HepG2 (cell line): ENCODE data around the gene TEAD1. TPM values are rescaled to one million over a fixed set of nuclear protein-coding genes. Genes with fewer than 3 reads are reported as not detected.

Experiments used
- ATAC-seq: fragments of 200-7000 bp; cut with Tn5 transposase; 3 replicates; pipeline ENCODE4 v1.9.1; 2020; ENCODE audit warnings: mild to moderate bottlenecking, moderate library complexity
- BruUV-seq: library from RNA; stranded (reverse); fragments of 400-500 nt; replicated peaks from 2 replicates; lab custom pipeline; 2021; lab: Mats Ljungman, UMichigan
- CTCF ChIA-PET: fragments of 300-600 bp; formaldehyde crosslinking; extraction: SDS; loops from one replicate; lab custom pipeline; 2021; ENCODE audit warnings: low total read pairs, inconsistent platforms, low intra/inter-chr PET ratio; lab: Yijun Ruan, JAX
- POLR2A ChIA-PET: fragments of 350-600 bp; sonication (Branson Sonifier 250); formaldehyde crosslinking; loops from one replicate; lab custom pipeline; 2020; ENCODE audit warnings: antibody characterized with exemption, inconsistent platforms; lab: Yijun Ruan, JAX
- DNase-seq: peaks from one replicate; pipeline ENCODE4 v3.0.0-alpha.2; 2015; ENCODE audit warnings: low spot score
- FAIRE-seq: peaks from 3 replicates; lab custom pipeline; 2011; peaks lifted over from hg19 to GRCh38; lab: Jason Lieb, UNC
- H2AFZ ChIP-seq: one replicate; pipeline ENCODE4 v1.6.1; 2011; ENCODE audit warnings: low read length, inconsistent platforms
- H3K27ac ChIP-seq: fragments of 300-600 bp; 3 replicates; pipeline ENCODE4 v1.8.0; 2011; ENCODE audit warnings: mixed run types, mild to moderate bottlenecking, mixed read lengths, low read length, inconsistent platforms; ENCODE audit not compliant: insufficient read depth; ENCODE audit errors: extremely low read length
- H3K27me3 ChIP-seq, 2 experiments: fragments of 200-600 bp in 1 of 2; 2 replicates in 1 of 2; 3 replicates in 1 of 2; pipeline versions ENCODE4 v1.6.0 to v1.8.0; 2011; ENCODE audit warnings: low read length in 2 of 2, mild to moderate bottlenecking in 2 of 2, moderate library complexity in 2 of 2, inconsistent platforms in 1 of 2; ENCODE audit not compliant: insufficient read depth in 2 of 2, control insufficient read depth in 1 of 2
- H3K36me3 ChIP-seq, 2 experiments: fragments of 200-600 bp in 1 of 2; replicated peaks in 1 of 2; 2 replicates in 1 of 2; 3 replicates in 1 of 2; pipeline versions ENCODE4 v1.5.1 to v1.8.0; 2011; ENCODE audit warnings: low read length in 2 of 2, inconsistent platforms in 1 of 2; ENCODE audit not compliant: insufficient read depth in 2 of 2, control insufficient read depth in 1 of 2
- H3K4me1 ChIP-seq: 2 replicates; pipeline ENCODE4 v1.5.1; 2012; ENCODE audit warnings: low read length, inconsistent platforms; ENCODE audit not compliant: insufficient read depth
- H3K4me2 ChIP-seq: 2 replicates; pipeline ENCODE4 v1.6.0; 2011; ENCODE audit warnings: low read depth, low read length, inconsistent platforms
- H3K4me3 ChIP-seq, 3 experiments: fragments of 200-600 bp in 1 of 3; sonication (generic), shearing (Covaris generic) in 1 of 3; replicated peaks in 1 of 3; 2 replicates each; pipeline ENCODE4 v1.5.1; 2011 to 2016; ENCODE audit warnings: low read length in 3 of 3, inconsistent platforms in 2 of 3, low read depth in 2 of 3, mild to moderate bottlenecking in 2 of 3, control low read depth in 1 of 3, mixed read lengths in 1 of 3; ENCODE audit not compliant: insufficient read depth in 1 of 3
- H3K79me2 ChIP-seq: one replicate; pipeline ENCODE4 v1.6.1; 2011; ENCODE audit warnings: low read length, inconsistent platforms; ENCODE audit not compliant: insufficient read depth
- H3K9ac ChIP-seq: 2 replicates; pipeline ENCODE4 v1.6.0; 2011; ENCODE audit warnings: mild to moderate bottlenecking, low read depth, low read length, inconsistent platforms; ENCODE audit not compliant: insufficient read depth
- H3K9me3 ChIP-seq: 2 replicates; pipeline ENCODE4 v1.5.1; 2012; ENCODE audit warnings: mild to moderate bottlenecking, low read length
- H4K20me1 ChIP-seq: 2 replicates; pipeline ENCODE4 v1.6.0; 2011; ENCODE audit warnings: inconsistent platforms, mild to moderate bottlenecking, low read length, moderate library complexity; ENCODE audit not compliant: insufficient read depth
- NFAT5 ChIP-seq: sonication (generic); formaldehyde crosslinking; IDR thresholded peaks from 2 replicates; pipeline ENCODE4 v1.4.0; 2020; ENCODE audit warnings: missing genetic modification reagents
- ZBTB38 ChIP-seq: sonication (generic); formaldehyde crosslinking; IDR thresholded peaks from 2 replicates; pipeline ENCODE4 v1.5.1; 2020; ENCODE audit warnings: mild to moderate bottlenecking, missing genetic modification reagents
- WGBS: methylation state at CpG from one replicate; pipeline ENCODE4 v1.1.6; 2017; ENCODE audit warnings: low lambda C conversion rate; 5-methylcytosine and 5-hydroxymethylcytosine counted together
- in situ Hi-C: cut with HindIII; loops from 2 replicates; pipeline ENCODE4 v1.10.0; 2017; ENCODE audit warnings: low pct_unique_long_range_greater_than_20kb; ENCODE audit not compliant: extremely low pct_ligation_motif_present
- intact Hi-C: fragments of 100-400 bp; cut with micrococcal nuclease; formaldehyde crosslinking; loops from one replicate; pipeline ENCODE4 v1.10.0; 2022; ENCODE audit not compliant: unreplicated experiment
- polyA plus RNA-seq, 8 experiments: library from polyadenylated mRNA; depleted of rRNA in 3 of 8; stranded (reverse) in 7 of 8; unstranded in 1 of 8; fragments of >200 nt; fragmentation: Illumina TruSeq in 4 of 8; extraction: Trizol in 4 of 8; gene quantifications; 2 replicates each; pipeline versions ENCODE4 v1.2.1 to v1.2.3, GENCODE V29; 2011 to 2016; ENCODE audit warnings: low read depth in 4 of 8, missing spikeins in 1 of 8, mixed read lengths in 1 of 8; ENCODE audit not compliant: insufficient read depth in 1 of 8
- total RNA-seq, 5 experiments: library from RNA; depleted of rRNA; stranded (reverse); fragments of >200 nt; fragmentation: Illumina TruSeq; extraction: Trizol; gene quantifications; 2 replicates each; pipeline ENCODE4 v1.2.3, GENCODE V29; 2016; ENCODE audit warnings: low read depth in 1 of 5
- TF ChIP-seq, protein P1 (sequence below): sonication (generic); formaldehyde crosslinking; IDR thresholded peaks from 2 replicates; pipeline ENCODE4 v1.8.0; 2022; ENCODE audit warnings: missing genetic modification reagents, mild to moderate bottlenecking, borderline replicate concordance
- TF ChIP-seq, protein P2 (sequence below): sonication (generic); formaldehyde crosslinking; IDR thresholded peaks from 2 replicates; pipeline ENCODE4 v1.4.0; 2020; ENCODE audit warnings: missing genetic modification reagents, low read depth, mild to moderate bottlenecking, borderline replicate concordance

Gene TEAD1
- total and polyA plus RNA-seq, 2 of the 13 experiments (the other 11 are each of a cell fraction or from before 2014, with no cell fraction given) = 20.1 to 30.5 TPM

DNA sequence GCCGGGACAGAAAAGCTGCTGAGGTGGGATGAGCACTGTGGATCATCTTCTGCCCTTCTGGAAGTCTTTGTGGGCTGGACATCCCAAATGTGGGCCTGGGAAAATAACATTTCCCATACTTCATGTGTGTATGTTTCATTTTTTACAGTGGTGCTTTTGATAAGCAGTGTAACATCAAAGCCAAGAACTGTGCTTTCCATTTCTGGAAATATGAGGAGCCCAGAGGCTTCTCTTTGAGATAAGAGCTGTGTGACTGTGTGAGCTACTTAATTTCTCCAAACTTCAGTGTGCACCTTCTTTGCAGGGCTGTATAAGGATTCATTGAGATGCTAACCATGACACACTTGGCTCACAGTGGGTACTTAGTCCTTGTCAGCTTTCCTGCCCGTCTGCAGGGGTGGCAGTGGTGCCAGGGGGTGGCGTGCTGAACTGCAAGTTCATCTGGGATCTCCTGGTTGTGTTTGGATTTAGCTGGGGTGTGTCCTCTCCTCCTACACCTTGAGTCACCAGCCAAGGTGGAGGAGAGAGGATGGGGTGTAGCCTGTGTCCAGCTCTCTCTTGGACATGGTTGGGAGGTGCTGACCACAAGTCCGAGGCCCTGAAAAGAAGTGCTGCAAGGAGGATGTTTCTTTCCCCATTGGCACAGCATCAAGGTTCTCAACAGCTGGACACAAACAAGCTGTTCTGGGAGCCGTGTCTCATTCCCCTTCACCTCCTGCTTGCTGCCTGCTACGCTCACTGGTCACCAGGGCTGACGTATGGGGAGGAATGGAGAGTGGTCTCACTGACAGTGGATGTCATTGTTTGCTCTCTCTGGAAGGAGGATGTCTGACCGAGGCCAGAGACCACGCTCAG lies 139.4 kb downstream of the TEAD1 start:
- Histone ChIP-seq H3K27ac (peak overlapping the region; percentile 40), H4K20me1 (no peaks in the 10 kb centered on the region), H3K4me2 (peak overlapping the region; percentile 56; the same call in 1 of the 2 replicates), H3K9me3 (no peaks in the 10 kb centered on the region), H3K79me2 (peaks cover 25% of the 10 kb centered on the region), H3K27me3 (no peaks in the 10 kb centered on the region), H3K4me1 (peaks cover 61% of the 10 kb centered on the region), H2AFZ (no peak overlapping the region), H3K4me3 (no peak overlapping the region)
- no TSS peak for BruUV-seq
- ATAC-seq (peak; percentile 48; the same call in 2 of the 3 replicates), DNase-seq (no peak), FAIRE-seq (no peak)
- intact Hi-C loops (no loop called here), in situ Hi-C loops (no loop called here)
- TF ChIP-seq, protein P1, sequence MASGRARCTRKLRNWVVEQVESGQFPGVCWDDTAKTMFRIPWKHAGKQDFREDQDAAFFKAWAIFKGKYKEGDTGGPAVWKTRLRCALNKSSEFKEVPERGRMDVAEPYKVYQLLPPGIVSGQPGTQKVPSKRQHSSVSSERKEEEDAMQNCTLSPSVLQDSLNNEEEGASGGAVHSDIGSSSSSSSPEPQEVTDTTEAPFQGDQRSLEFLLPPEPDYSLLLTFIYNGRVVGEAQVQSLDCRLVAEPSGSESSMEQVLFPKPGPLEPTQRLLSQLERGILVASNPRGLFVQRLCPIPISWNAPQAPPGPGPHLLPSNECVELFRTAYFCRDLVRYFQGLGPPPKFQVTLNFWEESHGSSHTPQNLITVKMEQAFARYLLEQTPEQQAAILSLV (CRISPR knock-in tag) = 0 out of 2 replicates have a peak, but pooled peaks have one; percentile 1
- TF ChIP-seq NFAT5 (no peak), ZBTB38 (CRISPR knock-in tag) (peak; percentile 37; the same call in 1 of the 2 replicates)
- TF ChIP-seq, protein P2, sequence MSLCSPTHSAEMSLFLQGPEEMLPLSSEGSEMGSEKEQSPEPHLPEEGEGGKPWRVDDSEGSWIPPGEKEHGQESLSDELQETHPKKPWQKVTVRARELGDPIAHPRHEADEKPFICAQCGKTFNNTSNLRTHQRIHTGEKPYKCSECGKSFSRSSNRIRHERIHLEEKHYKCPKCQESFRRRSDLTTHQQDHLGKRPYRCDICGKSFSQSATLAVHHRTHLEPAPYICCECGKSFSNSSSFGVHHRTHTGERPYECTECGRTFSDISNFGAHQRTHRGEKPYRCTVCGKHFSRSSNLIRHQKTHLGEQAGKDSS (CRISPR knock-in tag) = 0 out of 2 replicates have a peak, but pooled peaks have one; percentile 18
- TF ChIP-seq, all 625 proteins: peak for 3
- 95% methylated on average over 2 of the region's 9 CpGs for WGBS
- H3K36me3 ChIP-seq = no peaks in the 10 kb centered on the region
- ChIA-PET CTCF (no interaction called here), POLR2A (interaction anchor here (0.6 to 1.6 kb wide), 3 partner anchors 15 to 121 kb away, joined by 3 to 6 read pairs (median 3); no protein-coding TSS in a partner anchor)
- peak overlapping the region; percentile 44; the same call in 1 of the 2 replicates for H3K9ac ChIP-seq
